Measurements from ENCODE around the gene POLR2J3.
"Not testable (repeated sequence)": the region's sequence is repeated elsewhere in the genome, so short reads cannot be mapped to it uniquely, and the experiment has no call there.

GRCh38 chr7:102611013-102611674 lies 38.8 kb upstream of the POLR2J3 start:
- TF ChIP-seq POLR2A, CTCF (IDR thresholded peaks at IDR 0.05): not testable (repeated sequence)

All from uterus (tissue), 2 donors.